ENCODE measurements around the gene QRICH2. TPM values are rescaled to one million over a fixed set of nuclear protein-coding genes. Genes with fewer than 3 reads are reported as not detected.

The QRICH2 gene
- total RNA-seq, 1 donor from 2014 or later = 2.1 TPM

DNA sequence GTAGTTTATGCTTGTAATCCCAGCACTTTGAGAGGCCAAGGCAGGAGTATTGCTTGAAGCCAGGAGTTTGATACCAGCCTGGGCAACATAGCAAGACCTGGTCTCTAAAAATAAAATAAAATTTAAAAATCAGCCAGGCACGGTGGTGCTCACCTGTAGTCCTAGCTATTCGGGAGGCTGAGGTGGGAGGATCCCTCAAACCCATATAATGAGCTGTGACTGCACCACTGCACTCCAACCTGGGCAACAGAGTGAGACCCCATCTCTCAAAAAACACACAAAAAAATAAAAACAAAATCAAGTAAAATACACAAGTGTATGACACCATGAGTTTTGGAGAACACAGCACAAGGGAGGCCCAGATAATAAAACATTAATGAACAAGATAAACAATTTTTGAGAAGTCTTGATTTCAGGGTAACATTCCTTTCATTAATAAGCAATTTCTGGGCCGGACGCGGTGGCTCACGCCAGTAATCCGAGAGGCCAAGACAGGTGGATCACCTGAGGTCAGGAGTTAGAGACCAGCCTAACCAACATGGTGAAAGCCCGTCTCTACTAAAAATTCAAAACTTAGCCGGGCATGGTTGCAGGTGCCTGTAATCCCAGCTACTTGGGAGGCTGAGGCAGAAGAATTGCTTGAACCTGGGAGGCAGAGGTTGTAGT, 27.8 kb upstream of the QRICH2 start:
- no peak overlapping the region for H3K4me3 ChIP-seq (ENCODE audit: low read depth, low read length)
- no peaks in the 10 kb centered on the region for H3K36me3 ChIP-seq (ENCODE audit: control insufficient read depth, insufficient read depth, low read length)
- TF ChIP-seq, protein P1, sequence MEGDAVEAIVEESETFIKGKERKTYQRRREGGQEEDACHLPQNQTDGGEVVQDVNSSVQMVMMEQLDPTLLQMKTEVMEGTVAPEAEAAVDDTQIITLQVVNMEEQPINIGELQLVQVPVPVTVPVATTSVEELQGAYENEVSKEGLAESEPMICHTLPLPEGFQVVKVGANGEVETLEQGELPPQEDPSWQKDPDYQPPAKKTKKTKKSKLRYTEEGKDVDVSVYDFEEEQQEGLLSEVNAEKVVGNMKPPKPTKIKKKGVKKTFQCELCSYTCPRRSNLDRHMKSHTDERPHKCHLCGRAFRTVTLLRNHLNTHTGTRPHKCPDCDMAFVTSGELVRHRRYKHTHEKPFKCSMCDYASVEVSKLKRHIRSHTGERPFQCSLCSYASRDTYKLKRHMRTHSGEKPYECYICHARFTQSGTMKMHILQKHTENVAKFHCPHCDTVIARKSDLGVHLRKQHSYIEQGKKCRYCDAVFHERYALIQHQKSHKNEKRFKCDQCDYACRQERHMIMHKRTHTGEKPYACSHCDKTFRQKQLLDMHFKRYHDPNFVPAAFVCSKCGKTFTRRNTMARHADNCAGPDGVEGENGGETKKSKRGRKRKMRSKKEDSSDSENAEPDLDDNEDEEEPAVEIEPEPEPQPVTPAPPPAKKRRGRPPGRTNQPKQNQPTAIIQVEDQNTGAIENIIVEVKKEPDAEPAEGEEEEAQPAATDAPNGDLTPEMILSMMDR (IDR thresholded peaks at IDR 0.05; ENCODE audit: insufficient read depth, low read length, severe bottlenecking) = no peak
- no peaks in the 10 kb centered on the region for H3K27me3 ChIP-seq (ENCODE audit: control insufficient read depth, insufficient read depth, low read length)
- DNase-seq (ENCODE audit: low read depth) = no peak
- no peak for FAIRE-seq

DNA sequence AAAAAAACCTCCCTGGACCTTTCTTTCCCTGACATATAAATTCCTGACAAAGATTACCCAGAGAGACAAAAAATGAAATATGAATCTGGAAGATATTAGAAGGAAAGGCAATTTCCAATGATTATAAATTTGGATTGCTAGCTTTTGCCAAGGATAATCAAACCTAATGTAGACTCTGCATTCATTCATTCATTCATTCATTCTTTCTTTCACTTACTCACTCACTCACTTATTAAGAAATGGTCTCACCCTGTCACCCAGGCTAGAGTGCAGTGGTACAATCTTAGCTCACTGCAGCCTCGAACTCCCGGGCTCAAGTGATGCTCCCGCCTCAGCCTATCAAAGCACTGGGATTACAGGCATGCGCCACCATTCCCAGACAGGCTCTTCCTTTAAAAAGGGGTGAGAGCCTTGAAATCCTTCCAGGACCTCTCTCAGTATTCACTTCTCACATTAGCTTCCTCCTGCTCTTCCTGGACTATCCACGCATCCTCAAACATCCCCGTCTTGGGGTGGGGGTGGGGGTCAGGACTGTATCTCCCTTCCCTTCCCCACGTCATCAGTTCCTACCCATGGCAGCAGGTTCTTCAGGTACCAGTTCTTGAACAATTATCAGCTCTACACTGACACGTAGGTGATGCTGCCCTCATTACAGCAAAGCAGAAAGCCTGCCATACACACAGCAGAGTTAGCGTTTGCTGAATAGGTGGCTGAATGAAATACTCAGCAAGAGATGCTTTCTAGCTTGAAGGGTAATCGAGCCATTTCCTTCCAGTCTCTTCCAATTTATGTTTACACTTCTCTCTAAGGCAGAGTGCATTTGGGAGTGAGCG, 25.8 kb upstream of the QRICH2 start:
- H3K27me3 ChIP-seq (ENCODE audit: control insufficient read depth, insufficient read depth, low read length) = no peaks in the 10 kb centered on the region
- TF ChIP-seq, protein P1 (IDR thresholded peaks at IDR 0.05; ENCODE audit: insufficient read depth, low read length, severe bottlenecking) = no peak
- no peak for FAIRE-seq

DNA sequence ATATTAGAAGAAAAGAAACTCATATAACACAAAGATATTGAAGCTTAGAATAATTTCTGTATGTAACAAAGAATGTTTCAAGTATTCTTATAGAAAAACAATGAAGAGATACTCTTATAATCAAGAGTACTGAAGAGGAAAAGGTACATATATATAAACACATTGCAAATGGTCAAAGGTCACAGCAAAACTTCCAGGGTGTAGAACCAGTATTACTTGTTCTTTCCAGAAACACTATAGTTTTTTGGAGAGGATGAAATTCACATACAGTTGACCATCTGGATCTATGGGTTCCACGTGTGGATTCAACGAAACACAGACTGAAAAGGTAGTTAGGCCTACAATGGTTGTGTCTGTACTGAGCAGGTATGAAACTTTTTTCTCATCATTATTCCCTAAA, 23.0 kb upstream of the QRICH2 start:
- TF ChIP-seq, protein P1 (IDR thresholded peaks at IDR 0.05; ENCODE audit: insufficient read depth, low read length, severe bottlenecking) = no peak
- H3K36me3 ChIP-seq (ENCODE audit: control insufficient read depth, insufficient read depth, low read length) = peaks cover 3% of the 10 kb centered on the region
- H3K4me3 ChIP-seq (ENCODE audit: low read depth, low read length) = no peak overlapping the region
- H3K27me3 ChIP-seq (ENCODE audit: control insufficient read depth, insufficient read depth, low read length) = no peaks in the 10 kb centered on the region
- DNase-seq (ENCODE audit: low read depth) = no peak
- FAIRE-seq = no peak

More for the DNA sequence above, 25.8 kb upstream of the QRICH2 start:
- Histone ChIP-seq H3K36me3 (ENCODE audit: control insufficient read depth, insufficient read depth, low read length) (peaks cover 3% of the 10 kb centered on the region), H3K4me3 (ENCODE audit: low read depth, low read length) (no peak overlapping the region)
- no peak for DNase-seq (ENCODE audit: low read depth)

DNA sequence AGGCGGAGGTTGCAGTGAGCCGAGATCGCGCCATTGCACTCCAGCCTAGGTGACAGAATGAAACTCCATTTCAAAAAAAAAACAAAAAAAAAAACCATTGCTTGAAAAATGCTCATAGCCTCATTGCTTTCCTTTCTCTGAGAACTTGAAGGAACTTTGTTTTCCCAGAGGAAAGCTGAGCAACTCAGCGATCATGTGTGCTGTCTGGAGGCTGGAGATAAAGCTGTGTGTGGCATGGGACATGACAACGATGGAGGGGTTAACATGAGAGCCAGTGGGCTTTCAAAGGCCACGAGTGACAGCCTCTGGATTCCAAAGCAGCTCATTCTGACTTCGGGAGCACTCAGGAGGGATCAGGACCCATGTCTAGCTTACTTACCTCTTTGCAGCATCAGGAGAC, 21.6 kb upstream of the QRICH2 start:
- H3K36me3 ChIP-seq (ENCODE audit: control insufficient read depth, insufficient read depth, low read length) = peaks cover 3% of the 10 kb centered on the region
- H3K27me3 ChIP-seq (ENCODE audit: control insufficient read depth, insufficient read depth, low read length) = no peaks in the 10 kb centered on the region
- DNase-seq (ENCODE audit: low read depth) (no peak), FAIRE-seq (no peak)
- TF ChIP-seq, protein P1 (IDR thresholded peaks at IDR 0.05; ENCODE audit: insufficient read depth, low read length, severe bottlenecking) = no peak
- no peak overlapping the region for H3K4me3 ChIP-seq (ENCODE audit: low read depth, low read length)

DNA sequence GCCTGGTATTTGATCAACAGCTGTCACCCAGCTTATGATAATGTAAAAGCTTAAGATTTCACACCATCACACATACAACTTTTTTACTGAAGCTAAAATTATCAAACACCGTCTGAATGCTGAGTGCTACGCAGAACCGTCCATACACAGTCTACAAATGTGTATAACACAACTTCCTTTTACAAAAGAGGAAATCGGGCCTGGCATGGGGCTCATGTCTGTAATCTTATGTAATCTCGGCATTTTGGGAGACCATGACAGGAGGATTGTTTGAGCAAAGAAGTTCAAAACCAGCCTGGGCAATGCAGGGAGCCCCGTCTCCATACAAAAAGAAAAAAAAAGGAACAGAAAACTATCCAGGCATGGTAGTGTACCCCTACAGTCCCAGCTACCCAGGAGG, 19.6 kb upstream of the QRICH2 start:
- no peak for DNase-seq (ENCODE audit: low read depth)
- peaks cover 3% of the 10 kb centered on the region for H3K36me3 ChIP-seq (ENCODE audit: control insufficient read depth, insufficient read depth, low read length)

More for the DNA sequence above, 19.6 kb upstream of the QRICH2 start:
- no peak for FAIRE-seq
- TF ChIP-seq, protein P1 (IDR thresholded peaks at IDR 0.05; ENCODE audit: insufficient read depth, low read length, severe bottlenecking) = no peak
- H3K4me3 ChIP-seq (ENCODE audit: low read depth, low read length) = no peak overlapping the region
- H3K27me3 ChIP-seq (ENCODE audit: control insufficient read depth, insufficient read depth, low read length) = no peaks in the 10 kb centered on the region
